G401.6 (cell line): Measurements from ENCODE around the gene CPNE6.

ENCODE experiments used
- FAIRE-seq: peaks from 2 replicates; lab custom pipeline; 2012; peaks lifted over from hg19 to GRCh38; lab: Jason Lieb, UNC

The CPNE6 gene

DNA sequence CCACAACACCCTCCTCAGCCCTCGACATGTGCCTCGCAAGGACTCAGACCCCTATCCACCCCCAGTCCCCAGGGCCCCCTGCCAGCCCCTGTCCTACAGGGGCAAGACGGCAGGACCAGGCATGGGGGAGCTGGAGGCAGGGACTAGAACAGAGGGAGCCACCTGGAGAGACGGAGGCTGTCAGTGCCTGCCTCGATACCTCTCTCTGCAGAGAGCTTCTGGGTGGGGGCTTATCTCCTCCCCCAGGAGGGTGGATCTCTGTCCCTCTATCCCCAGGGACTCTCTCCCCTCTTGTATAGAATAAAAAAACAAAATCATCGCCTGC, 2.0 kb upstream of the CPNE6 start:
- FAIRE-seq, result no peak

DNA sequence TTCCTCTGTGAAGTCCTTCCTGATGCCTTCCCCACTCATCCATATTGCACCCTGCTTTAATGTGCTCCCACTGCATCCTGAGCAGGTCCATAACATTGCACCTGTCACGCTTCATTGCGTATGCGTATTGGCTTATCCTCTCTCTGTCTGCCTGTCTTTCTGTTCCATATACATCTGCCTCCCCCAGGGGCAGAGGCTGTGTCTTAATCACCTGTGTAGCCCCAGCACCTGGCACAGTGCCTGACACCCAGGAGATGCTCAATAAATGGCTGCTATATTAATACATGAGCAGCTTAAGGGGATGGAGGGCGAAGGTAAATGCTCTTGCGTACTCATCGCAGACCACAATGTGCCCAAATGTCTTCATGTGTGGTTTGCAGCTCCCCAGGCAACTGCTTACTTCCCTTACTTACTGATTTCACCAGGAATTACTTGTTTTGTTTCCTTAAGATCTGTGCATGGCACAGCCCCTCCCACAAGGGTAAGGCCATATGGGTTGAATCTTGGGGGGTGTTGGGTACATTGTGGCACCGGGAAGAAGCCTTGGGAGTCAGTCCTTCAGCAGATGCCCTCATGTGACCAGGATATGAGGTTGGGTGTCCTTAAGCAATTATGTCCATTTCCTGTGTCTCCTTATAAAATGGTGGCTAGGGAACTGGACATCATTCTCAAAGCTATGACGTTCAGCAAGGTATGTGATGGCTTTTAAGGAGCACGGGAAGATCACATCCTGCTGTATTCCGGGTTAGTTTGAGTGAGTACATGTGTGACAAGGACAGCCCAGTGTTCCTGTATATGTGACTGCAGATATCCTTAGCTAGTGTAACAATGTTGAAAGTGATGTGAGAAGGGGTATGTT, 848 bp upstream of the CPNE6 start:
- FAIRE-seq, result no peak

DNA sequence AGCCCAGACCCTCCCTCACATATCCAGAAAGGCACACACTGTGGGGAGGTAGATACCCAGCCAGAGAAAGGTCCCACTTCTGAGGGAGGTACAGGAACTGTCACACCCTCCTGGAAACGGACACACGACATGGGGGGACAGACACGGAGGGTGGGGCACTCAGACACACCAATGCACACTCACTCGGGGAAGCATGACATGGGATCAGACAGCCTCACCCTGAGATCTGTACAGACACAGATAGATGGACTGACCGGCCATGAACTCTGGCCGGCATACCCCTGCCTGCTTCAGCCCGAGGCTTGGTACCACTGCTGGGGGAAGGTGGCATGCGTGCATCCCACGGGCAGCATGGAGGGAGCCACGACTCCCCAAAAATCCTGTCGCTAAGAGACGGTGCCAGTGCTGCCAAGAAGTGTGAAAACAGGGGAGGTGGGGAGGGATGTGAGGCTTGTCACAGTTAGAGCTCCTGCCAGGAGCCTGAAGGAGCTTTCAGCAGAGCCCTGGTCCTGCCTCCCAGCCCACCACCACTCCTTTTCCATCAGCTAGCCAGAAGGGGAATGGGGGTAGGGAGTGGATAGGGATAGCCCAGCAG, 571 bp downstream of the CPNE6 start:
- no peak for FAIRE-seq

DNA sequence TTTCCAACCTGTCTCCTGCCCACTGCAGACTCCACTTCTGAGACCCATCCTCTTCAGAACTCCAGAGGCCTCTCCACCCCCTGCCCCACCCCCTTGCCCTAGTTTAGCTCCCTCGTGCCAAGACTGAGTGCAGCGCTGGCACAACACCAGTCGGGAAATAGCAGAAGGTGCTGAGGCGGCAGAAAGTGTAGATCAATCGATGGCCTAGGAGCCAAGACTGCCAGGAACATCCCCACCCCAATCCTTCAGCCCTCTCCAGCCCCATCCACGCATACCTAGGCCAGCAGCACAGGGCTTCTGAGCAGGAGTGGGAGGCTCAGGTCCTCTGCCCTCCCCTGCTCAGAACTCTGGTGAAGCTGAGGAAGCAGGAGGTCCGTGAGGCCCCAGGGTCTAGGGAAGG, 1.1 kb downstream of the CPNE6 start:
- FAIRE-seq, result no peak

DNA sequence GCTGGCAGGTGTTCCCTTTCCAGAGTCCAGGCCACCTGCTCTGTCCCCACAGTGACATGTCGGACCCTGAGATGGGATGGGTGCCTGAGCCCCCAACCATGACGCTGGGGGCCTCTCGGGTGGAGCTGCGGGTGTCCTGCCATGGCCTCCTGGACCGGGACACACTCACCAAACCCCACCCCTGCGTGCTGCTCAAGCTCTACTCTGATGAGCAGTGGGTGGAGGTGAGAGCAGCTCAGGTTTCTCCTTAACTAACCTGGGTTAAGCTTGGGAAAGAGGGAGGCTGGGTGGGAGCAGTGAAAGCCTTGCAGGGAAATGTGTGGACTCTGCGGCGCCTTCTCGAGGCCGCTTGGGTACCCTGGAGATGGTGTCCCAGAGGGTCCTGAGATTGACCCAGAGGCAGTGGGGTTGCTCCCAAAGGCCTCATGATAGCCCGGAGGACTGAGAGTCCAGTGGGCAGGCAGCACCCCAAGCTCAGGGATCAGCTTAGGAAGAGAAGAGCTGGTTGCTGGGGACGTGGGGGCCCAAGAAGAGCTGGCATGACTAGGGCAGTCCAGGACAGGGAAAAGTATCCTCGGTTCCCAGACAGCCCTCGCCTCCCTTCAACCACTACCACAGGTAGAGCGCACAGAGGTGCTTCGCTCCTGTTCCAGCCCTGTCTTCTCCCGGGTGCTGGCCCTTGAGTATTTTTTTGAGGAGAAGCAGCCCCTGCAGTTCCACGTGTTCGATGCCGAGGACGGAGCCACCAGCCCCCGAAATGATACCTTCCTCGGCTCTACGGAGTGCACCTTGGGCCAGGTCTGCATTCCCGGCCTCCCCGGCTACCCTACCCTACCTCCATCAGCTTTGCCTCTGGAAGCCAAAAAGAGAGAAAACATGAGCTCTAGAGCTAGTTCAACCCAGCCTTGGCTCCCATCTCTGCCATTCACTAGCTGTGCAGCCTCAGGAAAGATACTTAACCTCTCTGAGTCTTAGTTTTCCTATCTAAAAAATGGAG, 1.8 kb downstream of the CPNE6 start:
- no peak for FAIRE-seq

DNA sequence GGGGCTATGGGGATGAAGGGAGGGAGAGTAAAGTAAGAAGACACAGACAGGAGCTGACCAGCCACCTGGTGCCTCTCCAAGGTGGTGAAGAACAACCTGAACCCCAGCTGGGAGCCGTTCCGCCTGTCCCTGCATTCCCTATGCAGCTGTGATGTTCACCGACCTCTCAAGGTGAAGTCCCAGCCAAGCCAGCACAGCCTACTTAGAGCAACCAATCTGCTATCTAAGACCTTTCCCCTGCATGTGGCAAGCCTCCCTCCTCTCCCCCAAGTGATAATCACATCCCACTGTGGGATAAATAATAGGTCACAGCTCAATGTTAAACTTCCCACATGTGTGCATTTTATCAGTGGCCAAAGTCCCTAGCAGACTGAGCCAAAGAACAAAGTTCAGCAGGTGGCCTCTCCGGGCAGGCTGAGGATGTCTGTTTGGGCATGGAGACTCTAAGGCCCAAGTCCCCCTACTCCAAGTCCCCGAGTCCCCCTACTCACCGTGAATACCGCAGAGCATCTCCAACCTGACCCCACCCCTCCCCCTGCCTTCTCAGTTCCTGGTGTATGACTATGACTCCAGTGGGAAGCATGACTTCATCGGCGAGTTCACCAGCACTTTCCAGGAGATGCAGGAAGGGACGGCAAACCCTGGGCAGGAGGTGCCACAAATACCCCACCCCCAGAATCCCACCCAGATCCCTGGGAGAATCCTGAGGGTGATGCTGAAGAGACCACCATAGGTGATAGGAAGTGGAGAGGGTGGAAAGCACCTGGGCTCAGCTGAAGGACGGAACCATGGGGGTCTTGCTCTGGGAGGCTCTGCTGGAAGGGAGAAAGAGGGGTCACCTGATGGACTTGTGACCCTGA, 3.5 kb downstream of the CPNE6 start:
- no peak for FAIRE-seq

DNA sequence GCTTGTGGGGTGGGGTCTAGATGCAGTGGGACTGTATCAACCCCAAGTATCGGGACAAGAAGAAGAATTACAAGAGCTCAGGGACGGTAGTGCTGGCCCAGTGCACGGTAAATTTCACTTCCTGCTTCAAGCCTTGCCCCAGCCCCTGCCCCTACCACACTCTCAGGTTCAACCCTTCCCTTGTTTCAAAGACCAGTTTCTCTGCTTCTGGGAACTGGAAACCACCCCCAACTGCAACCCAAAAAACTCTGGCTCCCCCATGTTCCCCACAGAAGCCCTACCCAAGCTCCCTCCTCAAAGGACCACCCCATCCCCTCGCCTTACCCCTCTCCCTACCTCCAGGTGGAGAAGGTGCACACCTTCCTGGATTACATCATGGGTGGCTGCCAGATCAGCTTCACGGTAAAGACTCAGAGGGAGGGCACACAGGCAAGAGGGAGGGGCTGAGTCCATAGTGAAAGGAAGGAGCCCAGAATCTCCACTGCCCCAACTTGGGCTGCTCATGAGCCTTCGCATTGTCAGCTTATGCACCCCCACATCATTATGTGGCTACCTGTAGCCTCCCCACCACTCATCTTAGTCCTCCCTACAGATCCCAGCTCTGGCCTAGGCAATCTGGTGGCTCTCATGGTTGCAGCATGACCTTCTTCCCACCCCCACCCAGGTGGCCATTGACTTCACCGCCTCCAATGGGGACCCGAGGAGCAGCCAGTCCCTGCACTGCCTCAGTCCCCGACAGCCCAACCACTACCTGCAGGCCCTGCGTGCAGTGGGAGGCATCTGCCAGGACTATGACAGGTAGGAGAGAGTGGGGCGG, 4.3 kb downstream of the CPNE6 start:
- FAIRE-seq, result no peak

DNA sequence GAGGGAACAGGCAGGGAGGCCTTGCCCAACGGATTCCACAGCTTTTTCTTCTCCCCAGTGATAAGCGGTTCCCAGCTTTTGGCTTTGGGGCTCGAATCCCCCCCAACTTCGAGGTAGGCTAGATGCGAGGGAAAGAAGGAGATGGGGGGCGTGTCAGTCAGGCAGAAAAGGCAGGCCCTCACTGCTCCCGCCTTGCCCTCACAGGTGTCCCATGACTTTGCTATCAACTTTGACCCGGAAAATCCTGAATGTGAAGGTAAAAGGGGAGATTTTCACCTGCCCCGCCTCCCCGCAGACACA, 4.9 kb downstream of the CPNE6 start:
- no peak for FAIRE-seq

DNA sequence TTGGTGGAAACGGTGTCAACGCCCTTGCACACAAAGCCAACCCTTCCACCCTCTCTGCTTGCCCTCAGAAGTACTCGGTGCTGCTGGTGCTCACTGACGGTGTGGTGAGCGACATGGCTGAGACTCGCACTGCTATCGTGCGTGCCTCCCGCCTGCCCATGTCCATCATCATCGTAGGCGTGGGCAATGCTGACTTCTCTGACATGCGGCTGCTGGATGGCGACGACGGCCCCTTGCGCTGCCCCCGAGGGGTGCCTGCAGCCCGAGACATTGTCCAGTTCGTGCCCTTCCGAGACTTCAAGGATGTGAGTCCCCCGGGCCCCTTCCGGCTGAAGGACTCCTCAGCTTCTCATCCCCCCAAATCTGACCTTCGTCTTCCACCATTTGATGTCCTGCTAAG, 5.7 kb downstream of the CPNE6 start:
- no peak for FAIRE-seq

DNA sequence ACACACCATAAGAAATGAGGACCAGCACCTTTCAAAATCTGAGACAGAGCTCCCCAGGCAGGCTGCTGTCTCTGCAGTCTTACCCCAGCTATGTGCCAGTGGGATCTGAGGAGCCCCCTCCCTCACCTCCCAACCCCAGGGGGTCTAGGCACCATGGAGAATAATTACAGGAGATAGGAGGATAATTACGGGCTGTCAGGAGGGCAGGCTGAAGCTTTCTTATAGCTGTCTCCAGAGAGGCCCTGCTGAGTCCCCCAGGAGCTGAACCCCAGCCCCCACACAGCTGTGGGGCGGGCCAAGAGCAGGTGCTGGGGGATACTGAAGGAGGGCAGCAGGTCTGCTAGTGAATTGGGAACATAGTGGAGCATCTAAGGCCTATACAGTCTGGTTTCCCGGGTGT, 6.8 kb downstream of the CPNE6 start:
- FAIRE-seq, result no peak

DNA sequence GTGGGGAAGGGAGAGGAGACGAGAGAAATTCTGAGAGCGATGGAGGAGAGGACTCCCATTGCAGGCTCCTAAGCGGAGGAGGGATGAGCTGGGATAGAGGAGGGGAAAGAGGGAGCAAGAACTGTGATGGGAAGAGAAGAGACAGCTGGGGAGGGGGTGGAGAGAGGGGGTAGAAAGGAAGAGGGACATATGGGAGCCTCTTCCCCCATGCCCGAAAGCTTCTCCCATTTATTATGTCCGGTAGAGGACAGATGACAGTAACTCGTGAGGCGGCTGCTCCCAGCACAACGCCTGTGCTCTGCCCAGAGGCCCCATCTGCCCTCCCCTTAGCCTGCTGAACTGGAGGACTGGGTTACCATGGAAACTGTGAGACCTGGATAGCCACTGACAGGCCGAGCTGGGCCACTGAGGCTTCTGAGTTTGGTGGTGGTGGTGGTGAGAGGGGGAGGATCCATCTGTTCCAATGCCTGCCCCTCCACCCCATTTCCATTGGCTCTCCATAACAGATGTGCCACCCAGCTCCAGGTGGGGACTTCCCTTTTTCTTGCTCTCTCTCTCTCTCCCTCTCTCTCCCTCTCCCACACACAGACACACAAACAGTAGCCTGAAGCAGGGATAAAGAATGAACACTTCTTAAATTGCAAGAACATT, 8.3 kb downstream of the CPNE6 start:
- no peak for FAIRE-seq

DNA sequence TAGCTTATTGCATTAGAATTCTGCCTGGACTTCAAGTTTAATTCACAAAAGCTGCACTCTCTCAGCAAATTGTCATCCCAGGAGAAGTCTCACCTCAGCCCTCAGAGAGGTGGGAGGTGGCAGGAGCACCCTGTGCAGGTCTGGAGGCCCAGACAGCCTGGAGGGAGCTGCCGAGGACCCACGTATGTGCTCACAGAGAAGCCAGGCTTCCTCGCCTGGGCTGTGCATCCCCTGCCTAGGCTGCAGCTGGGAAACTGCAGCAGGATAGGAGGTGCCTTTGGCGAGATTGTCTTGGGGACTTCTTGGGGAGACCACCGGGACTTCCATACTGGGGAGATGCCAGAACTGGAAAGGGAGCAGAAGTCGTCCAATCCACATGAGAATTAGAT, 8.8 kb downstream of the CPNE6 start:
- no peak for FAIRE-seq

DNA sequence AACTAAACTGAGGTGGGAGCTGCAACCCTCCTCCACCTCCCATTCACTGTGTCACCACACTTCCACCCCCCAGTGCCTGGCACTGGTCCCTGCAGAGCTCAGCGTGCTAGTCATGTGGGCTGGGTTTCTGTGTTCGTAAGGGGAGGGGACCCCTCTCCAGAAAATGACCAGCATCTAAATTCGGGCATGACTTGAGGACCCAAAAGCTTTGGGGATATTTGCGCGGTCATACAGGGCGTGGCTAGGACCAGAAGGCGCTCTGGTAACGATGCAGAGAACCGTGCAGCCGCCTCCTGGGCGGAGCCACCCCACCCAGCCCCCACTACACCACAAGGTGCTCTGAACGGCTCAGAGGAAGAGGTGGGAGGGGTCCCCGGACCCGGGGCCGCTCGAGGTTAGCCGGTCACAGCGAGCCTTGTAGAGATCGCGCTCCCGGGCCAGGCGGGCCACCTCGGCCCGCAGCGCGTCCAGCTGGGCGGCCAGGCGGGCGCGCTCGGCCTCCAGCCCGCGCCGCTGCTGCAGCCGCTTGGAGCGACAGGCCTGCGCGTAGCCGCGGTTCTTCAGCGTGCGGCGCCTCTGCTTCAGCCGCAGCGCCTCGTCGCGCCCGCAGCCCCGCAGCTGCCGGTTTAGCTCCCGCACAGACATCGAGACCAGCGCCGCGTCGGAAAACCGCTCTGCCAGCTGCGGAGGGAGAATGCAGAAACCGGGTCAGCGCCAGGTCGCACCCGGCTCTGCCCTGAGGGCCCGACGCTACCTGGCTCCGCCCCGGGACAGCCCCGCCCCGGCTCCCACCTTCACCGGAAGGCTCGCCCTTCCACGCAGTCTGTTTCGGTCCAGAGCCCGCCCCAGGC, 9.8 kb downstream of the CPNE6 start:
- peak; percentile 3 for FAIRE-seq

DNA sequence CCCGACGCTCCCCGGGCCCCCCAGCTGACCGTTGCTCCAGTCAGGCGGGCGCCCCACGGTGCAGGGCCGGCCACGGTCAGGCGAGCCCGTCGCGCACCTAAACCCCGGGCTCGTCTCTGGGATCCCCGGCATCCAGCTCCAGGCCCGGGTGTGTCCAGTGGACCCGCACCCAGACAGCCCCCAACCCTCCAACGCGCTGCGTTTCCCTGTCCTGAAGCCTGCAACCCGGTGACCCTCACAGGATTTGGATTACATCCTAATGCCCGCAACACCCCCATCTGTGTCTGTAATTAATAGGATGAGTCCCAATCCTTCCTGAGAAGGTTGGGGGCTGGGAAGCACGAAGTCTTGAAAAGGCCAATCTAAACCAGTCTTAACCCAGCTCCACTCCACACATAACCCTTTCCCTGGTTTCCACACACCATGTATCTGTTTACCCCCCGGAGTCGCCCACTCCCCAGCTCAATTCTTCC, 10.4 kb downstream of the CPNE6 start:
- FAIRE-seq, result no peak

DNA sequence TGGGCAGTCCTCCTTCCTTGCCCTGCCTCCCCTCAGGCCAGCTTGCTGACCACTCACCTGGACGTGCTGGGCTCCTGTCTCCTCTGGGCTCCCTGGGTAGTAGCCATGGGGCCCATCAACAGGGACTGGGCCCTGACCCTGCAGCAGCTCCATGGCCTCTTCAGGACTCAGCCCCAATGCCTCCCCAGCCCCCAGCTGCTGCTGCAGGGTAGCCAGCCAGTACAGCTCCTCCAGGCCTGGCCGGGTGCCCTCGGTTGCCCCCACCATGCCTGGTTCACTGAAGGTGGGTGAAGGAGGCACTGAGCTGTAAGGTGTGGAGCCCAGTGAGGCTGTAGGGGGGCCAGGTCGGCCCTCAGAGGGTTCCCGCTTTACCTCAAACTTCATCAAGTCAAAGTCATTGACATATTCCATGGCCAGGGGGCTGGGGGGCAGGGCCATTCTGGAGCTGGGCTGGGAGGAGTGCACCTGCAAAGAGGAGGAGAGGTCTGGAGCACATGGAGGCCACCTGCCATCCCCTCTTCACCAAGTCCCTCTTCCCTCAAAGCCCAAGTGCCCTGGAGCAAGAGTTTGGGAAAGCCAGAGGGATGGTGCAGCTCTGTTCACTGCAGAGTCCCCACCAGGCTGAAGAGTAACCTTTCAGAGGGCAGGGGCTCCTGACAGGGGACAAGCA, 11.2 kb downstream of the CPNE6 start:
- no peak for FAIRE-seq

DNA sequence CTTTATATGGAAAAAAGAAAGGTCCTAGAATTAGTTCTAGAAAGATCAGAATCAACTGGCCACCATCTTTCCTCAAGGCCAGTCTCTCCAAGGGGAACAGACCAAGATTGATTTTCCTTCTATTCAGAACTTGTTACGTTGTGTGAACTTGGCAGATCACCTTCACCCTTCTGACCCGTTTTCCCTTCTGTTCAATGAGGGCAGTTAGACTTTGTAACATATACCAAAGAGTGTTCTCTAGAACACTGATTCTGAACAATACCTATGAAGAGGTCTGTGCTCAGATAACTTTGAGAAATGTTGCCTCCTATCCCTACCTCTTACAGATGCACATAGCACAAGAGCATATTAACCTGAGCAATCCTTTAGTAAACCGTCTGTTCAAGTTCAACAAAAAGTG, 12.1 kb downstream of the CPNE6 start:
- no peak for FAIRE-seq

DNA sequence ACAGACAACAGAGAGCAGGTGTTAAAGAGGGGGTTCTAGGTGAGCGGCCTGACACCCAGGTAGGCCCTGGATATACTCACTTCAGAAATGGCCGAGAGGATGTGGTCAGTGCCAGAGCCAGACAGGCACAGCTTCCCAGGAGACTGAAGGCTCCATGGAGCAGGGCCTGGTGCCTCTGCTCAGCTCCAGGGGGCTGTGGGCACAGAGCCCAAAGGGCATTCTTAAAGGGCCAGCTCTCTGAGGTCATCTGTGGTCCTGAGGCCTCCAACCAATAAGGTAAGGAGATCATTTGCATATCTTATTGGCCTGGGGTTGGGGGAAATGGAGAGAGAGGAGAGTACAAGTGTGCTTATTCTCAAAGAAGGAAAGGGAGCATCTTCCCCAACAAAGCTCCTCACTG, 13.1 kb downstream of the CPNE6 start:
- no peak for FAIRE-seq

DNA sequence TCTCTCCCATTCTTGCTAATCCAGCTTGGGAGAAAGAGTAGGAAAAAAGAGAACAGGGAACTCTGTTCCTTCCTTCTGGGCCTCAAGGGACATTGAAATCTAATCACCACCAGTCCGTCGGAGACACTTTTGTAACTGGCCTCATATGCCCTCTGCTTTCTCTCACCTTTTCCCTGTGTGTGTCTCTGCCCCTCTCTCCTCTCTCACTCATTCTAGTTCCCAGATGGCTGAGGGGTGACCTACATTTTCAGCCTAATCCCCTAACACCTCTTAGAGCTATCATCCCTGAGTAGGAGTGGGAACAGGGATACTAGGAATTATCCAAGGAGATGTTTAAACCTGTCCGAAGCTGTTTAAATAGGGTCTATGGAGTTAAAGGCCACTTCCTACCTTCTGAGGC, 13.9 kb downstream of the CPNE6 start:
- FAIRE-seq, result no peak
